Cerebellar cortex (tissue), 1 donor: ENCODE data around the gene LGALS9.
"Not testable (repeated sequence)": the region's sequence is repeated elsewhere in the genome, so short reads cannot be mapped to it uniquely, and the experiment has no call there.

ENCODE experiments used
- DNase-seq: peaks from one replicate; pipeline ENCODE4 v3.0.0-alpha.2; 2015; ENCODE audit warnings: low spot score

The LGALS9 gene

DNA sequence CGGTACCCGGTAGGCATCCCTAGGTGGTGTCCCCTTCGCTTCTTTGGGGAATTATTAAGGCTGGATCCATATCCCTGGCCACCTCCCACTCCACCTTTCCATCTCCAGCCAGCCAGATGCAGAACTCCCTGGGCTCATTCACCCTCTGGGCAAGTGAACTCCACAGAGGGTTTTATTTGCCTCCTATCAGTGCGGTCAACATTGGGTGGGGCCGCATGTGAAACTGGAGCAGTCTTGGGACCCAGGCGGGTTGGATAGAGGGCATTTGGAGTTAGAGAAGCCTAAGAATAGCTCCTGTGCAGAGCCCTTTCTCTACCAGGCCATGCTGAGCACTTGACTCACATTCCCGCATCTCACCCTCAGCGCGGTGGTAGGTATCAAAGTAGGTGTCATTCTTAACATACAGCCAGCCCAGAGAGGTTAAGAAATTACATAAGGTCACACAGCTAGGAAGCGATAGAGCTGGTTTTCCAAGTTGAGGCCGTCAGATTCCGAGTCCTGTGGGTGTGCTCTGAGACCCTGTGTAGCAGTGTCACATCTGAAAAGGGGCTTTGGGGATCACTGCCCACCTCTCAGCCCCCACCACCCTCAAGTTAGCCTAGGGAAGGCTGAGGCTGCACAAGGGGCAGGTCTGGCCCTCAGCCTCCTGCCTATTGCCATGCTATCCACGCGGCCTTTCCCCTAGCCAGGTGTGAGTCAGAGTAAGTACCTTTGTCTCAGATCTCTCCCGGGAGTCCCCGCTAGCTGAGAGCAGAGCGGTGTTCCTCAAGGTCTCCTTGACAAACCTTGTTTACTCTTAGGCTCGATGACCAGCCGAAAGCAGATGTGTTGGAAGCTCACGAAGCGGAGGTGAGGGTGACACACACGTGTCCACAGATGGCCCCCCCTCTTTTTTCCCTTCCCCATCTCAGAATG is 26.9 kb upstream of the LGALS9 start:
- DNase-seq: no peak

DNA sequence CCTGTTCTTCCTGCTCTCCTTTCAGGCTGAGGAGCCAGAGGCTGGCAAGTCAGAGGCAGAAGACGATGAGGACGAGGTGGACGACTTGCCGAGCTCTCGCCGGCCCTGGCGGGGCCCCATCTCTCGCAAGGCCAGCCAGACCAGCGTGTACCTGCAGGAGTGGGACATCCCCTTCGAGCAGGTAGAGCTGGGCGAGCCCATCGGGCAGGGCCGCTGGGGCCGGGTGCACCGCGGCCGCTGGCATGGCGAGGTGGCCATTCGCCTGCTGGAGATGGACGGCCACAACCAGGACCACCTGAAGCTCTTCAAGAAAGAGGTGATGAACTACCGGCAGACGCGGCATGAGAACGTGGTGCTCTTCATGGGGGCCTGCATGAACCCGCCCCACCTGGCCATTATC is 25.6 kb upstream of the LGALS9 start:
- DNase-seq: no peak

DNA sequence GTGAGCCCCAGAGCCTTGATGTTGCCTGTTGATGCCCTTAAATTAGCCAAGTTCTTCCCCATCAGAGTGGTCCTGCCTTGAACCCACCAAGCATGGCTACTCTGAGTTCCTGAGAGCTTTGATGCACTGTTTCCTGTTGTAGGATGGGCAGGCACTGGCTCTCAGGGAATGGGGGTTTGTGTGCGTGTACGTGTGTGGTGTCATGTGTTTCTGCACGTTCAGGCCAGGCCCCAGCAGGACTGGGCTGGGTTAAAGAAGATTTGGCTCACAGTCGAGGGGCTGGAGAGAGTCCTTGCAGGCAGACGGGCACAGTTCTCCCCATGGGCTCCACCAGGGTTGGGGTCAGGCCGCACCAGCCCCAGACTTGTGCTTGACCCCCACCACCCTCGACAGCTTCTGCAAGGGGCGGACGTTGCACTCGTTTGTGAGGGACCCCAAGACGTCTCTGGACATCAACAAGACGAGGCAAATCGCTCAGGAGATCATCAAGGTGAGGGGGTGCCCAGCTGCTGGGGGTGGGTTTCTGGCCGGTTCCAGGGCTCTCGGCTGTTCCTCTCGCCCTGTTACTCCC is 23.4 kb upstream of the LGALS9 start:
- DNase-seq: no peak

DNA sequence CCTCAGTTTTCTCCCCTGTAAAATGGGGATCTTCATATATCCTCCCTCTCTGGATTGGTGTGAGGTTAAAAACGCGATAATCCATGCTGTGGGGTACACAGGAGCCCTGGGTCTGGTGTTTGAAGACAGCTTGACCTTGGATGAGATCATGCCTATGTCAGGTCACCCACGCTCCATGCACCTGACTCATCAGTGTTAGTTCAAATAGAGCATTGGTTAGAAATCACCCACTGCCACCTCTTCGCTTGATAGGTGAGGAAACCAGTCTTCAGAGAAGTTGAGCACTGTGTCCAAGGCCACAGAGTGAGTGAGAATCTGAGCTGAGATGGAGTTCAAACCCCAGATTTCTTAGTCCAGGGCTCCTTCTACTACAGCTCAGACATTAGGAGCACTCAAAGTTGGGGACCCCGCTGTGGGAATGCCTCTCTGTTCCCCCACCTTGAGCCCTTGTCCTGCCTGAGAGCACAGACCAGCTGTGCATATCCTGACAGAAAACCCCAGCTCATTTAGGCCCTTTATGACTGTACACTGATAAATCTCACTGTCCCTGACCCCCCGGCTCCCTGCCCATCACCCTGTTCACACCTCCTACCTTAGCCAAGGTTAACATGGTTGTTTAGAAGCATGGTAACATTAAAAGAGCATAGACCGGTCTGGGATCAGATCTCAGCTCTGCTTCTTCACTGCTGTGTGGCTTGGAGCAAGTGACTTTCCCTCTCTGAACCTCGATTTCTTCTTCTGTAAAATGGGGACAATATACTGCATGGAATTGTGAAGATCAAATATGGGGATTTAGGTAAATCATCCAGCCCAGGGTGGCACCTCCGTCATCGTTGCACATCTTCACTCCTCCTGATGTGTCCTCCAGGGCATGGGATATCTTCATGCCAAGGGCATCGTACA is 22.4 kb upstream of the LGALS9 start:
- no peak for DNase-seq

DNA sequence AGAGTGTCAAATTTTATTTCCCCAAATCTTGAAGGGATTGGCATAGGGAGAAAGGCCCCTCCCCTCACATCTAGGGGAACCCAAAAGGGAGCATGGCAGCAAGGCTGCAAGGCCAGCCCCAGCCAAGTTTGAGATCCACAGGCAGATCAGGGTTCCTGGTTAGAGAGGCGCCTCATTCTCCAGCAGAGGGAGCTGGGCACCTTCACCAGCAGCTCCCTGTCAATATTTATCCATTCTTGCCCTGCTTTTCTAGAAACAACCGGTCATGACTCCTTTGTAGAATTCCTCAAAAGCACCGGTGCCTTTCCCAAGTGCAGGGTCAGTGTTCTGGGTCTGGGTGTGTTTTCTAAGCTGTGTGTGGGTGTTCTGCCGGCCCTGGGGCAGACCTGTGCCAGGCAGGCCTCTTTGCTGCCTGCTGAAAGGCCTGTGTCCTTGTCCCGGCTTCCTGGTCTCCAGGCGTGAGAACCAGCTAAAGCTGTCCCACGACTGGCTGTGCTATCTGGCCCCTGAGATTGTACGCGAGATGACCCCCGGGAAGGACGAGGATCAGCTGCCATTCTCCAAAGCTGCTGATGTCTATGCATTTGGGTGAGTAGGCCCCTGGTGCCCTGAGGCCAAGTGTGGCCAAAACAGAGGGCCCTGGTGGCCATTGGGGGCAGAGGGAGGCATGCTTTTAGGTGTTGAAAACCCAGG is 21.2 kb upstream of the LGALS9 start:
- DNase-seq: peak; percentile 48

DNA sequence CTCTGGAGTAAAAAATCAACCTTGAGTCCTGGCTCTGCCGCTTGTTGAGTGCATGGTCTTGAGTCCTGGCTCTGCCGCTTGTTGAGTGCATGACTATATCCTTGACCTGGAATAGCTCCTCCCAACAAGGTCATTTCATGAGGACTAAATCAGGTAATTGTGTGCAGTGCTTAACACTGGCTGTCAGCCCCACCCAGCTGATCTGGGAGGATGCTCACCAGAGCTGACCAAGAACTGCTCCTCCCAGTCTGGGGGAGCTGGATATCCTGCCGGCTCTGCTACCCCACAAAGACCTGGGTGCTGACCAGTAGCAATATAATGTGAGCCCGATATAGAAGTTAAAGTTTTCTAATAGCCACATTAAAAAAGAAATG is 20.7 kb upstream of the LGALS9 start:
- DNase-seq: no peak

DNA sequence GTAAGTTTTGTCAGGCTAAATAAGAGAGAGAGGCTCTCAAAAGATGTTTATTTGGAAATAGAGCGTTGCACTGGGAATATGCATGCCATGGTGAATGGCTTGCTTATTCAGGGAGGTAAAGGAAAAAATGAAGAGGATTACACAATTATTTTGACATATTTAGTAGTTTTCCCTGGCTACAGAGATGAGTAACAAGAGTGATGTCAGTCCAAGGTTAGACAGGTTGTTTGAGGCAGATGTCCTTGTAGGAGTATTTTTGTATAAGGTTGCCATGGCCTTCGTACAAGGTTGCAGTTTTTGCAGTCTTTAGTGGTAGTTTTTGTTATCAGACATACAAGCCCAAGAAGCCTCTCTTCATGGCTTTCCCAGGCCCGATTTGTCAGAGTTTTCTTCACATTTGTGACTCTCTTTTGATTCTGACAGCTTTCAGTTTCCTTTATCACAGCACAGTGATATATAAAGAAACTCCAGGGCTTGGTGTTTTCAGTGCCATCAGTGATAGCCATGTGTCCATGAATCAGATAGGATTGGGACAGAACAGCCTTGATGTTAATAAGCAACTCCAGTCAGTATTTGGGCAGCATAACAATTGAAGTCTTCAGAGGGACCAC is 18.7 kb upstream of the LGALS9 start:
- DNase-seq: no peak

DNA sequence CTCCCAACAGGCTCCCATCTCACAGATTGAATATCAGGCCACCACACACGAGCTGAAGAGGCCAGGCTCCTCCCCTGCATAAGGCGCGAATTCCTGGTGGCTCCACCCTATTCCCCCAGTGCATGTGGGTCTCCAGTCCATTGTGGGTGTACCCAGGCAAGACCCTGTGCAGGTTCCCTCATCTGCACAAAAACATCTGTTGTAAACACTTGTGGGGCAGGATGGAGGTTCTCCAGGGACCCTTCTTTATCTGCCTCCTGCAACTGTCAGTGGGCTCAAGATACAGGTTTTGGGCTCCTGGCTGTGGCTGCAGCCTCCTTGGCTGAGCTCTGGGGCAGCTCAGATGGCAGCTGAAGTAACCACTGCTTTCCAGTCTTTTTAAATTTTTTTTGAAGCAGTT is 17.6 kb upstream of the LGALS9 start:
- no peak for DNase-seq

DNA sequence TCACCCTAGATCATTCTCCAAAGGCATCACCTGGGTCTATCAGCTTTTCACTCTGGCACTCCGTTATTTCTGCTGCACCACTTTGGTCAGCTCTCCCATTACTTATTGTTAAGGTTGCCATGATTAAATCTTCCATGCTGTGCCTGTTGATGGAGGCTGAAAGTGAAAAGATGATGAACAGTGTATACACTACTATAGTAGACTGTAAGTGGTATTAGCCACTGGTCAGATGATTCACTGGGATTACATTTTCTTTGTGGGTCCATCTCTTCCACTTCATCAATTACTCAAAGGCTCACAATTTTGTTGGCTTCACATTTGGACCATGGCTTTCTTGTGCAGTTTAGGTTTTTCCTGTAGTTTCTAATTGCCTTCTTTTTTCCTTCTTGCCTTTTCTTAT is 15.9 kb upstream of the LGALS9 start:
- no peak for DNase-seq

DNA sequence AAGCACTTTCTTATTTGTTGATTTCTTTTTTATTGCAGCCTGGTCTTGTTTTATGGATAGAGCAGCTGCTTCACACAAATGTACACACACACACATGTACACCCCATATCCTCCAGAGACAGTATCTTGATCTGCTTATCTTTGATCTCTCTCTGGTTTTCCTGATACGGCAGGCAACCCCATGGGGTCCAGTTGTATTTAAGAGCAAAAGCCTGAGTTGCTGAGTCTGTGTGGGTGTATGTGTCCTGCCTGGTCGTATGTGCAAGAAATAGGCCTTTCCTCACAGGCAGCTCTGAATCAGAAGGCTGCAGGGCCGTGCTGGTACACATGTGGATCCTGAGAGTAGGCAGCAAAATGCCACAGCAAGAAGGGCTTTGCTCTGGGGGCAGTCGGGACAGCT is 14.6 kb upstream of the LGALS9 start:
- no peak for DNase-seq

DNA sequence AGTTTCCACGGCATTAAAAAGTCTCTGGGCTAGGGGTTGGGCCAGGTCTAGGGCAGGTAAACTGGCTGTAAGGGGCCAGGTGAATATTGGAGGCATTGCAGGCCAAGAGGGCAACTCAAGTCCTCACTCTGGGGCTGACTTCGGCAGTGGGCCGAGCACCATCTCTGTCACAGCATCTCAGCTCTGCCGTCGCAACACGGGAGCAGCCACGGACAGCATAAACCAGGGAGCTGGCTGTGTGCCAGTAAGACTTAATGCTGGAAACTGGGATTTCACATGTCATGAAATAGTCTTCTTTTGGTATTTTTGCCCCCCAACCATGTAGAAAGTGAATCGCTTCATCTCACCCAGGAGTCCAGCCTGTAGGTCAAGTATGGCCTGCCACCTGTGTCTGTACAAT is 12.6 kb upstream of the LGALS9 start:
- DNase-seq: no peak

DNA sequence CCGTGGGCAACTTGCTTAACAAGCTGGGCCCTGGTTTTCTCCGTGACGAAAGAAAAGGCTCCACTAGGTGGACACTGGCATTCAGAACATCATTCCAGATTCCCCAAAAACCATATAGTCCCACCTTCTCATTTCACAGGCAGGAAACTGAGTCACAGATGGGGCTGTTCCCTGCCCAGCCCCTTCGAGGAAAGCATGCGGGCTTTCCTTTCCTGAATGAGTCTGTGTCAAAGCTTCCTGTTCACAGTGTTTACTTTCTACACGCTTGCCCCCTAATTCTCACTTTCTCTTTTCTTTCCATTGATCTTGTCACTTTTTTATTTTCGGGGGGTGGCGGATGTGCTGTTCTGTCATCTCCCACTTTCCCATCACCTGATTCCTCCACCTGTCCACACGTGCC is 10.3 kb upstream of the LGALS9 start:
- DNase-seq: no peak

DNA sequence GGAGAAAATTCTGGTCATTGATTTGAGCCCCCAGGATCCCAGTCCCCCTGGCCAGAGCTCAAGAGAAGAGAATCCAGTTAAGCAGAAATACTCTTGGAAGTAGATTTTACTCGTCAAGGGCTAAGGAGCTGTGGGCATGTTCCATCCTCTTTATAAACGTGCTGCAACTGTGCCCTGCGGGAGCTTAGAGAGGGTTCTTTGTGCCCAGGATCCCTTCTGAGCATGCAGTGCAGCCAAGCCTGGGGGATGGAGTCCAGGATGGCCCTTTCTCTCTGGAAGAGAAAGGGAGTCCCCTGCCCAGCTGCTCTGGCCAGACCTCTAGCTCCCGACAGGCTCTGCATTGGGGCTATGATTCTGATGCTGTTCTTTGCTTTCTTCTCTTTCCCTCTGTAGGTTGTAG is 9.5 kb upstream of the LGALS9 start:
- no peak for DNase-seq

DNA sequence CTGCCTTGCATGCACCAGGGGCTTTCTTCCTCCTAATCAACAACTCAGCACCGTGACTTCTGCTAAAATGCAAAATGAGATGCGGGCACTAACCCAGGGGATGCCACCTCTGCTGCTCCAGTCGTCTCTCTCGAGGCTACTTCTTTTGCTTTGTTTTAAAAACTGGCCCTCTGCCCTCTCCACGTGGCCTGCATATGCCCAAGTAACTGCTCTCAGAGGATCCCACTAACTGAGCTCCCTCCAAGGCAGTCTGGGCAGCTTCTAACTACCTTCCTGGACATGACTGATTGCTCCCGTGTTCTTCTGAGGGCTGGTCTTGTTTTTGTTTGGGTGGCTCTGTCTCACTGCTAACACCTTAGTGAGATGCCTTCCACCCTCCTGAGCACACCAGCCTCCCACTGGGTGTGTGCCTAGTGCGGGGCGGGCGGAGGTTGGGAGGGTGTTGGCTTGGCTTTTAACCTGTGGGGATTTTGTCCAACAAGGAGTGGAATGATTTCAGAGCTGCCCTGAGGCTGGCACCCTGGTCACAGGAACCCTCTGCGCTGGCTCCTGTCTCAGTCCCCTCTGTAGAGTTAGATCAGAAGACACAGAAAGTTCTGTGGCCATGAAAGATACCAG is 8.9 kb upstream of the LGALS9 start:
- no peak for DNase-seq

DNA sequence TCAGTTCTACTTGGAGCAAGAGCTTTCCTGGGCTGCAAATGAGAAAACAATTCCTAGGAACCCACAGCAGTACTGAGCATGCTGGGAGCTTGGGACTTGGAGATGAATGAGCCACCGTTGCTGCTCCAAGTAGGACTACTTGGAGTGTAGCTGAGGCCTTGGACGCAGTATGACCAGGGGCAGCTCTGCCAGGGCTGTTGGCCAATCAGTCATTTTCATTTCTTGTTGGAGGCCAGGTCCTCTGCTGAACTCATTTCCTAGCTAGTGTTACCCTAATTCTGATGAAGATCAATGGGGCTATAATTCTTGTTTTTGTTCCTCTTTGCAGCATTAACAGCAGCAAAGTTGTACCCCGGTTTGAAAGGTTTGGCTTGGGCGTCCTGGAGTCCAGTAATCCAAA is 8.0 kb upstream of the LGALS9 start:
- peak; percentile 9 for DNase-seq

DNA sequence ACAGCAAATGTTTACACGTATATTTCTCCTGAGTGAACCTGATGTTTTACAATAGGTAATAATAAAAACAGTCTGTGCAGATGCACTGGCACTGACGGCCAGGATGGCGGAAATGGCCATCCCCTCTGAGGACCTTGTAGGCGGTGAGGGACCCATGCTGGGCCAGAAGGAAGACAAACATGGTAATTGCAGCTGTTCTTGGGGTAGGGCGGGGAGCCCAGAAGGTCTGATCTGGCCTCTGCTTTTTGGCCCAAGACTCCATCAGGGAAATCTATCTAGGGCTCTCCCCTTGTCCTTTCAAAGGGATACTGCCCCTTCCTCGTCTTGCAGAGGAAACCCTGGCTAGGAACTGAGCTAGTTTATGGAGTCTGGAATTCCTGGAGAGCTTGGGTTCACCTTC is 7.4 kb upstream of the LGALS9 start:
- DNase-seq: no peak

DNA sequence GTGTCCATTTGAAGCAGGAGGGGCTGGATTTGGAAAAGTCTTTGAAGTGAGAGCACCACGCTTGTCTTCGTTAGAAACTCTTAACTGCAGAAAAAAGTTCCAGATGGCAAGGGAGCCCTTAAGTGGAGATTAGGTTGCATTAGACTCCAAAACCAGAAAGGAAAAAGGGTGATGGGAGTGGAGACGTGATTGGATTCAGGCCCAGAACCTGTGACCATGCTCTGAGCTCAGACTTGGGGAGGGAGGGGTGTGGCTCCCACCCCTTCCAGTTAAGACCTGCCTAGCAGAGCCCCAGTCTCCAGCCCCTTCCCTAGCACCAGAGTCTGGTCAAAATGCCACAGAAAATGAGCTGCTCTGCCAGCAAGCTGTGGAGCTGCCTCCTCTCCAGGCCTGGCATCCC is 6.4 kb upstream of the LGALS9 start:
- DNase-seq: no peak

DNA sequence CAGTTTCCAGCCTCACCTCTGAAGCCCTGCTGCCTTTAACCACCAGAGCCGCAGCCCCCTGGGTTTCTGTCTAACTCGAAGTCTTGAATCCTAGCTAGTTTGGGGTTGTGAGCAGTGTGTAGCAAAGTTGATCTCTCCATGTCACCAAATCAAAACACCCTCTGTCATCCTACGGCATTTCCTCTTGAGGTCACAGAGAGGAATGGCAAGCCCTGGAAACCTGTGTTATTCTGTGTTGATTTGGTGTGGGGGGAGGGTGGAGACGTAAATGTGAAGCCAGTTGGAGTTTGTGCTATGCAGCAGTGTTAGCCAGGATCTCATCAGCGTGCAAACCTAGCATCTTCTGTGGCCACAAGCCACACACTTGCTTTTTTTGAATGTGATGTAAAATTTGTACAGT is 5.1 kb upstream of the LGALS9 start:
- DNase-seq: no peak

DNA sequence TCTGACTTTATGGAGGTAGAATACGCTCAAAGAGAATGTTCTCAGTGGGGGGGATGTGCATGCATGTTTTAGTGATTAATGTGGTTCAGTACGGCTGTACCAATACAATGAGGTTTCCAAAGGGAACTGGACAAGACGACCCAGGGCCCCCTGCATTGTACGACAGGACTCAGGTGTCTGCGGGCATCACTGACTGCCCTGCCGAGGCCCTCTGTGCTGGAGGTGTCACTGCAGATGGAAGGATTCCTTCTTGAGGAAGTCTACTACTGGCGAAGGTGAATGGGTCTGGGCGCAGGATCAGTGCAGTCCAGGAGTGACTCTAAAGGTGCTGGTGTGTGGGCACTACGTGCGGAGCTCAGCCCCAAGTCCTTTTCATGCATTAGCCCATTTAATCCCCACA is 3.5 kb upstream of the LGALS9 start:
- DNase-seq: no peak

DNA sequence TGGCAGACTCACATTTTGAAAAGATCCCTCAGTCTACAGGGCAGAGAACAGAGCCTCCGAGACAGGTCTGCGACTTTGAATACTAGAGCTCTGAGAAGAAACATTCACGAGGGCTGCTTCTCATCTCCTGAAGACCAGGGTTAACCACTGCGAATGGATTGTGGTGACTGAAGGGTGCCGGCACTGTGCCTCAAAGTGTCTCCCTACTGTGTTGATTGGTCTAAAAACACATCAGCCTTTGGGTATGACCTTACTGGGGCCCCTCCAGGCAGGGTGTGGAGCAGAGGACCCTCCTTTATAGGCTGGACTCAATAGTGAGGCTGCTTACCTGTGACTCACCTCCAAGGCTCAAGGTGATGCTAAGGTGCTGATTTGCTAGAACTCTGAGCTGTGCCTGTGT is 2.6 kb upstream of the LGALS9 start:
- no peak for DNase-seq

DNA sequence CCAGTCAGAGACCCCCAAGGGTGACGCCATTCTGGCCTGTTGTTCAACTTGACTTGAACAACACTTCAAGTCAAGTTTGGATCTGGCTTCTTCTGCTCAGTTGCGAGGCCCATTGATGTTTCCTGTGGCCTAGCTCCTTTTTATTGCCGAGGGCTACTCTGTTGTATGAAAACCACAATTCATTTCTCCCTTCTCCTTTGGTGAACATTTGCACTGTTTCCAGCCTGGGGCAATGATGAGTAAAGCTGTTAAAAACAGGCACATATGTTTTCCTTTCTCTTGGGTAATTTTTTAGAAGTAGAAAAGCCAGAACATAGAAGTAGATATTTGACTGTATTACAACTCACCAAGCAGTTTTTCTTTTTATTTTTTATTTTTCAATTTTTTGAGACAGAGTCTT is 1.7 kb upstream of the LGALS9 start:
- not testable (repeated sequence) for DNase-seq

DNA sequence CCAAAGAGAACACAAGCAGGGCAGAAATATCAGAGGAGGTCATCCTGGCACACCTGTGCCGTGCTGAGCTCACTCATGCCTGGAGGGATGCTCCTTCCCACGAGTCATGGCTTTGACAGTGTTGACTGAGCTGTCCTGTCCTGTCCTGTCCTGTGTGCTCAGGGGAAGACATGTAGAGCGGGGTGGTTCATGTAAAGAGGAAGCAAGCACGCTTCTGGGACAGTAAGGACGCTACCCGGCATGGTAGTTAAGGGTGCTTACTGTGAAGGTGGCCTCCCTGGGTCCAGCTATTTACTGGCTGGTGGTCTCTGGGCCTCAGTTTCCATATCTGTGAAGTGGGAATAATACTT is 398 bp downstream of the LGALS9 start:
- no peak for DNase-seq
